K562 (cell line): ENCODE data around the gene TMEM117. TPM values are rescaled to one million over a fixed set of nuclear protein-coding genes. Genes with fewer than 3 reads are reported as not detected.

Experiments
- ATAC-seq: fragments of 200-7000 bp; cut with Tn5 transposase; 3 replicates; pipeline ENCODE4 v1.9.1; 2020; ENCODE audit warnings: moderate library complexity
- BruUV-seq: library from RNA; stranded (reverse); fragments of 400-500 nt; replicated peaks from 2 replicates; lab custom pipeline; 2021; lab: Mats Ljungman, UMichigan
- CTCF ChIA-PET: fragments of 300-600 bp; formaldehyde crosslinking; extraction: SDS; loops from one replicate; lab custom pipeline; 2021; ENCODE audit warnings: low intra/inter-chr PET ratio; lab: Yijun Ruan, JAX
- POLR2A ChIA-PET: fragments of 300-600, 350-650 bp; sonication (Branson Sonifier 250); formaldehyde crosslinking; extraction: SDS; loops from one replicate; lab custom pipeline; 2021; ENCODE audit warnings: antibody characterized with exemption, inconsistent platforms; lab: Yijun Ruan, JAX
- DNase-seq, 4 experiments: peaks; one replicate each; pipeline versions ENCODE4 v3.0.0 to v3.0.0-alpha.2; 2011 to 2018; ENCODE audit warnings: low spot score in 3 of 4, mixed read lengths in 3 of 4; ENCODE audit errors: extremely low read depth in 1 of 4
- FAIRE-seq: peaks from 2 replicates; lab custom pipeline; 2011; peaks lifted over from hg19 to GRCh38; lab: Jason Lieb, UNC
- H2AFZ ChIP-seq: 2 replicates; pipeline ENCODE4 v1.6.0; 2011; ENCODE audit warnings: low read depth, low read length, control low read depth, inconsistent platforms
- H3K27ac ChIP-seq: fragments of 200-600 bp; 3 replicates; pipeline ENCODE4 v1.8.0; 2011; ENCODE audit warnings: low read depth, mild to moderate bottlenecking, control low read depth, inconsistent platforms, low read length, moderate library complexity, mixed read lengths; ENCODE audit errors: extremely low read depth
- H3K27me3 ChIP-seq, 2 experiments: fragments of 300-600 bp in 1 of 2; 2 replicates in 1 of 2; 3 replicates in 1 of 2; pipeline versions ENCODE4 v1.6.0 to v1.8.0; 2011; ENCODE audit warnings: inconsistent platforms in 2 of 2, low read length in 2 of 2, mild to moderate bottlenecking in 1 of 2, mixed read lengths in 1 of 2, moderate library complexity in 1 of 2; ENCODE audit not compliant: control insufficient read depth in 2 of 2, insufficient read depth in 2 of 2
- H3K36me3 ChIP-seq: fragments of 300-600 bp; 3 replicates; pipeline ENCODE4 v1.8.0; 2011; ENCODE audit warnings: mild to moderate bottlenecking, low read length, inconsistent platforms; ENCODE audit not compliant: control insufficient read depth, insufficient read depth
- H3K4me1 ChIP-seq, 2 experiments: fragments of 200-600 bp in 1 of 2; replicated peaks in 1 of 2; 2 replicates in 1 of 2; 3 replicates in 1 of 2; pipeline versions ENCODE4 v1.5.1 to v1.8.0; 2011; ENCODE audit warnings: inconsistent platforms in 2 of 2, low read length in 2 of 2, mild to moderate bottlenecking in 1 of 2, mixed read lengths in 1 of 2, moderate library complexity in 1 of 2; ENCODE audit not compliant: control insufficient read depth in 2 of 2, insufficient read depth in 2 of 2
- H3K4me2 ChIP-seq: 2 replicates; pipeline ENCODE4 v1.6.1; 2011; ENCODE audit warnings: low read length, control low read depth, inconsistent platforms, mixed read lengths; ENCODE audit not compliant: insufficient read depth
- H3K4me3 ChIP-seq: fragments of 200-600 bp; sonication (generic), shearing (Covaris generic); 2 replicates; pipeline ENCODE4 v1.5.1; 2016; ENCODE audit warnings: control low read depth, inconsistent platforms
- H3K79me2 ChIP-seq: fragments of 200-600 bp; 3 replicates; pipeline ENCODE4 v1.8.0; 2011; ENCODE audit warnings: low read length, inconsistent platforms; ENCODE audit not compliant: control insufficient read depth, insufficient read depth
- H3K9ac ChIP-seq, 2 experiments: 2 replicates each; pipeline versions ENCODE4 v1.6.0 to v1.6.1; 2011; ENCODE audit warnings: low read depth in 2 of 2, low read length in 2 of 2, control low read depth in 1 of 2, inconsistent platforms in 1 of 2, mild to moderate bottlenecking in 1 of 2, mixed read lengths in 1 of 2; ENCODE audit not compliant: insufficient read depth in 1 of 2
- H3K9me1 ChIP-seq: one replicate; pipeline ENCODE4 v1.6.0; 2011; ENCODE audit warnings: inconsistent platforms, mild to moderate bottlenecking, low read length, moderate library complexity; ENCODE audit not compliant: control insufficient read depth, insufficient read depth
- H3K9me3 ChIP-seq: replicated peaks from 2 replicates; pipeline ENCODE4 v1.5.1; 2011; ENCODE audit warnings: low read depth, low read length, inconsistent platforms; ENCODE audit not compliant: control insufficient read depth, insufficient read depth
- H4K20me1 ChIP-seq: replicated peaks from 2 replicates; pipeline ENCODE4 v1.6.1; 2011; ENCODE audit warnings: low read length, inconsistent platforms, mixed read lengths; ENCODE audit not compliant: control insufficient read depth, insufficient read depth
- CAMTA2 ChIP-seq: fragments of 250-450 bp; sonication (Bioruptor Pico); conservative IDR thresholded peaks from 2 replicates; pipeline ENCODE4 v1.5.1; 2022
- CREM ChIP-seq: IDR thresholded peaks from 2 replicates; pipeline ENCODE4 v1.6.1; 2014; ENCODE audit warnings: antibody characterized with exemption, low read depth
- HNRNPH1 ChIP-seq: fragments of 200-400 bp; formaldehyde crosslinking; optimal IDR thresholded peaks from 2 replicates; pipeline ENCODE3; 2017; ENCODE audit warnings: low read depth, mild to moderate bottlenecking, low read length, moderate library complexity
- HNRNPUL1 ChIP-seq: fragments of 200-400 bp; formaldehyde crosslinking; IDR thresholded peaks from 2 replicates; pipeline ENCODE4 v1.6.1; 2017; ENCODE audit warnings: low read length
- IRF9 ChIP-seq: fragments of 450-650 bp; IDR thresholded peaks from 2 replicates; pipeline ENCODE4 v1.6.1; 2016; ENCODE audit warnings: missing biosample characterization, missing genetic modification characterization
- LEF1 ChIP-seq: fragments of 450-650 bp; IDR thresholded peaks from 2 replicates; pipeline ENCODE4 v1.6.1; 2016; ENCODE audit warnings: mild to moderate bottlenecking
- MEF2D ChIP-seq: conservative IDR thresholded peaks from 2 replicates; pipeline ENCODE4 v1.6.1; 2016; ENCODE audit warnings: low read depth, missing genetic modification characterization, missing compliant biosample characterization
- MIER1 ChIP-seq: fragments of 450-650 bp; IDR thresholded peaks from 2 replicates; pipeline ENCODE4 v1.6.1; 2016; ENCODE audit warnings: antibody characterized with exemption, mild to moderate bottlenecking, low read depth
- MLX ChIP-seq, 2 experiments: fragments of 450-650 bp in 1 of 2; sonication (generic) in 1 of 2; formaldehyde crosslinking; conservative IDR thresholded peaks; 2 replicates each; pipeline versions ENCODE4 v1.4.0 to v1.8.1; 2020 to 2022; ENCODE audit warnings: mild to moderate bottlenecking in 1 of 2, missing genetic modification reagents in 1 of 2
- NCOA1 ChIP-seq: fragments of 450-650 bp; IDR thresholded peaks from 2 replicates; pipeline ENCODE4 v1.6.1; 2016; ENCODE audit warnings: low read depth
- OTX1 ChIP-seq: fragments of 450-650 bp; formaldehyde crosslinking; IDR thresholded peaks from 2 replicates; pipeline ENCODE4 v1.4.0; 2022; ENCODE audit warnings: mild to moderate bottlenecking
- POLR2A ChIP-seq: fragments of 450-650 bp; conservative IDR thresholded peaks from 2 replicates; pipeline ENCODE4 v1.6.1; 2016
- YY1 ChIP-seq, 3 experiments: IDR thresholded peaks; 2 replicates each; pipeline ENCODE4 v1.6.1; 2011; ENCODE audit warnings: low read length in 2 of 3, mild to moderate bottlenecking in 2 of 3, moderate library complexity in 2 of 3, borderline replicate concordance in 1 of 3, control low read depth in 1 of 3, low read depth in 1 of 3; ENCODE audit not compliant: insufficient read depth in 3 of 3, insufficient replicate concordance in 2 of 3, control insufficient read depth in 1 of 3, insufficient read length in 1 of 3; ENCODE audit errors: extremely low read depth in 1 of 3
- ZBTB9 ChIP-seq: fragments of 450-650 bp; formaldehyde crosslinking; IDR thresholded peaks from 2 replicates; pipeline ENCODE4 v1.4.0; 2020; ENCODE audit warnings: mild to moderate bottlenecking, moderate library complexity
- ZNF561 ChIP-seq: fragments of 450-650 bp; formaldehyde crosslinking; conservative IDR thresholded peaks from 2 replicates; pipeline ENCODE4 v1.4.0; 2020; ENCODE audit warnings: mild to moderate bottlenecking, moderate library complexity
- WGBS: fragments of 100-300 bp; shearing (Covaris generic); methylation state at CpG from one replicate; pipeline ENCODE4 v1.1.6; 2016; ENCODE audit warnings: low coverage, mixed read lengths; ENCODE audit not compliant: insufficient coverage; ENCODE audit errors: missing lambda C conversion rate; 5-methylcytosine and 5-hydroxymethylcytosine counted together
- in situ Hi-C: fragments of 300-500 bp; cut with MboI; formaldehyde crosslinking; loops from 4 replicates; pipeline ENCODE4 v1.15.0; 2018; ENCODE audit warnings: inconsistent platforms, mixed read lengths
- intact Hi-C: fragments of 100-400 bp; cut with micrococcal nuclease; formaldehyde crosslinking; loops from 2 replicates; pipeline ENCODE4 v1.14.2; 2022
- polyA plus RNA-seq, 8 experiments: library from polyadenylated mRNA; depleted of rRNA in 4 of 8; stranded (reverse) in 5 of 8; unstranded in 3 of 8; fragments of >200 nt; fragmentation: Nextera tagmentation in 2 of 8; fragmentation: Illumina TruSeq in 1 of 8; extraction: Ambion mirVana in 2 of 8; extraction: Trizol in 1 of 8; gene quantifications; 2 replicates each; pipeline versions ENCODE4 v1.2.1 to v1.2.3, GENCODE V29; 2011 to 2014; ENCODE audit warnings: inconsistent platforms in 1 of 8, missing spikeins in 1 of 8
- total RNA-seq, 7 experiments: library from RNA; depleted of rRNA in 6 of 7; stranded (reverse); fragments of >200 nt in 6 of 7; fragmentation: Illumina TruSeq in 2 of 7; extraction: Trizol in 2 of 7; gene quantifications; 2 replicates each; pipeline versions ENCODE4 v1.2.1 to v1.2.3, GENCODE V29; 2011 to 2021; ENCODE audit warnings: low replicate concordance in 1 of 7
- TF ChIP-seq, protein P1 (sequence below): fragments of 250-450 bp; sonication (Bioruptor Pico); IDR thresholded peaks from 2 replicates; pipeline ENCODE4 v1.4.0; 2020; ENCODE audit warnings: borderline replicate concordance

Gene TMEM117
- total and polyA plus RNA-seq, 9 of the 15 experiments (the other 6 are each of a cell fraction or from before 2014, with no cell fraction given), result 0.31 to 2.8 (median 1.0) TPM

- no TSS peak for BruUV-seq
- Histone ChIP-seq H3K4me3 (no peak overlapping the region), H3K36me3 (no peaks in the 10 kb centered on the region), H3K4me1 (no peaks in the 10 kb centered on the region), H4K20me1 (no peaks in the 10 kb centered on the region), H3K79me2 (no peaks in the 10 kb centered on the region), H3K4me2 (no peak overlapping the region), H3K27me3 (no peaks in the 10 kb centered on the region), H3K9me1 (no peaks in the 10 kb centered on the region), H2AFZ (no peak overlapping the region), H3K27ac (no peak overlapping the region), H3K9ac (no peak overlapping the region), H3K9me3 (no peaks in the 10 kb centered on the region)
- intact Hi-C loops, result loop anchor here (10.0 kb wide), 1 partner anchor 62 kb away; no protein-coding TSS in a partner anchor
- POLR2A ChIA-PET, result interaction anchor here (0.6 kb wide), 1 partner anchor 562 kb away, joined by 3 read pairs; no protein-coding TSS in a partner anchor
- DNase-seq, result no peak
- ATAC-seq, result no peak
- CTCF ChIA-PET, result no interaction called here
- WGBS, result 0% methylated on average over 2 of the region's 2 CpGs
- in situ Hi-C loops, result no loop called here
- FAIRE-seq, result no peak
- TF ChIP-seq CREM (no peak), LEF1 (no peak), HNRNPH1 (no peak), YY1 (IDR thresholded peaks at IDR 0.05; ENCODE audit: borderline replicate concordance in 1 of 3, control insufficient read depth in 1 of 3, extremely low read depth in 1 of 3, insufficient read depth in 3 of 3, insufficient read length in 1 of 3, insufficient replicate concordance in 2 of 3, low read depth in 1 of 3, low read length in 2 of 3) (no peak), OTX1 (CRISPR knock-in tag) (no peak), ZNF561 (CRISPR knock-in tag) (no peak), MIER1 (no peak), MEF2D (no peak), ZBTB9 (no peak), CAMTA2 (CRISPR knock-in tag) (no peak), HNRNPUL1 (no peak), POLR2A (no peak), NCOA1 (no peak), MLX (CRISPR knock-in tag; conservative IDR thresholded peaks at IDR 0.05) (no peak), IRF9 (tag) (no peak)
- TF ChIP-seq, protein P1, sequence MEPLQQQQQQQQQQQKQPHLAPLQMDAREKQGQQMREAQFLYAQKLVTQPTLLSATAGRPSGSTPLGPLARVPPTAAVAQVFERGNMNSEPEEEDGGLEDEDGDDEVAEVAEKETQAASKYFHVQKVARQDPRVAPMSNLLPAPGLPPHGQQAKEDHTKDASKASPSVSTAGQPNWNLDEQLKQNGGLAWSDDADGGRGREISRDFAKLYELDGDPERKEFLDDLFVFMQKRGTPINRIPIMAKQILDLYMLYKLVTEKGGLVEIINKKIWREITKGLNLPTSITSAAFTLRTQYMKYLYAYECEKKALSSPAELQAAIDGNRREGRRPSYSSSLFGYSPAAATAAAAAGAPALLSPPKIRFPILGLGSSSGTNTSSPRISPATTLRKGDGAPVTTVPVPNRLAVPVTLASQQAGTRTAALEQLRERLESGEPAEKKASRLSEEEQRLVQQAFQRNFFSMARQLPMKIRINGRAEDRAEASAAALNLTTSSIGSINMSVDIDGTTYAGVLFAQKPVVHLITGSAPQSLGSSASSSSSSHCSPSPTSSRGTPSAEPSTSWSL (CRISPR knock-in tag), result no peak
Observed at GRCh38 chr12:44336577-44336976, 500.7 kb downstream of the TMEM117 start.
